Cardiac muscle cell (in vitro differentiated cells and primary cell): ENCODE measurements around the gene TEAD4. TPM values are rescaled to one million over a fixed set of nuclear protein-coding genes. Genes with fewer than 3 reads are reported as not detected.

Experiments used
- DNase-seq, 2 donors: peaks; one replicate each; pipeline versions ENCODE4 v3.0.0 to v3.0.0-alpha.2; 2010 to 2017; ENCODE audit warnings: low read depth in 1 of 2, low spot score in 1 of 2
- H3K27ac ChIP-seq: fragments of 200-600 bp; sonication (generic); 2 replicates; pipeline ENCODE4 v1.5.1; 2016
- H3K27me3 ChIP-seq: fragments of 200-600 bp; sonication (generic); 2 replicates; pipeline ENCODE4 v1.6.0; 2016; ENCODE audit warnings: control low read depth
- H3K36me3 ChIP-seq: fragments of 200-600 bp; sonication (generic); 2 replicates; pipeline ENCODE4 v1.5.1; 2016; ENCODE audit warnings: control low read depth
- H3K4me1 ChIP-seq: fragments of 200-600 bp; sonication (generic); 2 replicates; pipeline ENCODE4 v1.8.1; 2017; ENCODE audit warnings: low read depth, mild to moderate bottlenecking, mixed run types
- H3K4me3 ChIP-seq: fragments of 200-600 bp; sonication (generic); 2 replicates; pipeline ENCODE4 v1.5.1; 2016; ENCODE audit warnings: mild to moderate bottlenecking
- H3K9me3 ChIP-seq: fragments of 200-600 bp; sonication (generic); 2 replicates; pipeline ENCODE4 v1.5.1; 2017; ENCODE audit warnings: low read depth, mild to moderate bottlenecking, control low read depth
- polyA plus RNA-seq: library from polyadenylated mRNA; unstranded; fragments of >200 nt; fragmentation: Nextera tagmentation; extraction: Ambion mirVana; gene quantifications from 2 replicates; pipeline ENCODE4 v1.2.1, GENCODE V29; 2016
- total RNA-seq: library from RNA; depleted of rRNA; stranded (reverse); fragments of >200 nt; gene quantifications from 2 replicates; pipeline ENCODE4 v1.2.3, GENCODE V29; 2016
- TF ChIP-seq, protein P1 (sequence below): IDR thresholded peaks from 2 replicates; pipeline ENCODE4 v1.5.1; 2012; ENCODE audit warnings: low read depth, mild to moderate bottlenecking, low read length

The TEAD4 gene
- total and polyA plus RNA-seq, 2 experiments from 2014 or later: 21.3 to 31.9 TPM

GRCh38 chr12:3038926-3039510 is 79.8 kb downstream of the TEAD4 start:
- H3K27me3 ChIP-seq: no peaks in the 10 kb centered on the region
- H3K9me3 ChIP-seq: no peaks in the 10 kb centered on the region
- no peak overlapping the region for H3K27ac ChIP-seq
- DNase-seq: no peak
- H3K4me3 ChIP-seq: no peak overlapping the region
- TF ChIP-seq, protein P1, sequence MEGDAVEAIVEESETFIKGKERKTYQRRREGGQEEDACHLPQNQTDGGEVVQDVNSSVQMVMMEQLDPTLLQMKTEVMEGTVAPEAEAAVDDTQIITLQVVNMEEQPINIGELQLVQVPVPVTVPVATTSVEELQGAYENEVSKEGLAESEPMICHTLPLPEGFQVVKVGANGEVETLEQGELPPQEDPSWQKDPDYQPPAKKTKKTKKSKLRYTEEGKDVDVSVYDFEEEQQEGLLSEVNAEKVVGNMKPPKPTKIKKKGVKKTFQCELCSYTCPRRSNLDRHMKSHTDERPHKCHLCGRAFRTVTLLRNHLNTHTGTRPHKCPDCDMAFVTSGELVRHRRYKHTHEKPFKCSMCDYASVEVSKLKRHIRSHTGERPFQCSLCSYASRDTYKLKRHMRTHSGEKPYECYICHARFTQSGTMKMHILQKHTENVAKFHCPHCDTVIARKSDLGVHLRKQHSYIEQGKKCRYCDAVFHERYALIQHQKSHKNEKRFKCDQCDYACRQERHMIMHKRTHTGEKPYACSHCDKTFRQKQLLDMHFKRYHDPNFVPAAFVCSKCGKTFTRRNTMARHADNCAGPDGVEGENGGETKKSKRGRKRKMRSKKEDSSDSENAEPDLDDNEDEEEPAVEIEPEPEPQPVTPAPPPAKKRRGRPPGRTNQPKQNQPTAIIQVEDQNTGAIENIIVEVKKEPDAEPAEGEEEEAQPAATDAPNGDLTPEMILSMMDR: no peak
- peaks cover under 1% of the 10 kb centered on the region for H3K4me1 ChIP-seq
- H3K36me3 ChIP-seq: peaks cover 3% of the 10 kb centered on the region

DNA sequence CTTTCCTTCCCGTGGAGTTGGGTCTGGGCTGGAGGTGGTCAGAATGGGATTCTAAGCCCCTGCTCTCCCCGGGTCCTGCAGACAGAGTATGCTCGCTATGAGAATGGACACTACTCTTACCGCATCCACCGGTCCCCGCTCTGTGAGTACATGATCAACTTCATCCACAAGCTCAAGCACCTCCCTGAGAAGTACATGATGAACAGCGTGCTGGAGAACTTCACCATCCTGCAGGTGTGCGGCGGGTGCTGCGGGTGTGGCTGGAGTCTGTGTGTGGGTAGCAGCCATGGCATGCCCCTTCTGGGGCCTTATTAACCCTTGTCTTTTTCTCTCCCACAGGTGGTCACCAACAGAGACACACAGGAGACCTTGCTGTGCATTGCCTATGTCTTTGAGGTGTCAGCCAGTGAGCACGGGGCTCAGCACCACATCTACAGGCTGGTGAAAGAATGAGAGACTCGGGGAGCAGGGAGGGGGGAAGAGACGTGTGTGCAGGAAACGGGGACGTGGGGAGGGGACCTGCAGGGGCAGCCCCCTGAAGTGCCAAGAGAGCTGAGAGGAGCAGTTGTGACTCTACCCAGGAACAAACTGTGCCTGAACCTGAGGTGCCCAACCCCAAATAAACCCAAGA is 80.9 kb downstream of the TEAD4 start:
- H3K27ac ChIP-seq: no peak overlapping the region
- DNase-seq: no peak
- no peak overlapping the region for H3K4me3 ChIP-seq
- no peaks in the 10 kb centered on the region for H3K4me1 ChIP-seq
- H3K36me3 ChIP-seq: peaks cover 3% of the 10 kb centered on the region
- TF ChIP-seq, protein P1: no peak
- H3K9me3 ChIP-seq: no peaks in the 10 kb centered on the region
- H3K27me3 ChIP-seq: no peaks in the 10 kb centered on the region

DNA sequence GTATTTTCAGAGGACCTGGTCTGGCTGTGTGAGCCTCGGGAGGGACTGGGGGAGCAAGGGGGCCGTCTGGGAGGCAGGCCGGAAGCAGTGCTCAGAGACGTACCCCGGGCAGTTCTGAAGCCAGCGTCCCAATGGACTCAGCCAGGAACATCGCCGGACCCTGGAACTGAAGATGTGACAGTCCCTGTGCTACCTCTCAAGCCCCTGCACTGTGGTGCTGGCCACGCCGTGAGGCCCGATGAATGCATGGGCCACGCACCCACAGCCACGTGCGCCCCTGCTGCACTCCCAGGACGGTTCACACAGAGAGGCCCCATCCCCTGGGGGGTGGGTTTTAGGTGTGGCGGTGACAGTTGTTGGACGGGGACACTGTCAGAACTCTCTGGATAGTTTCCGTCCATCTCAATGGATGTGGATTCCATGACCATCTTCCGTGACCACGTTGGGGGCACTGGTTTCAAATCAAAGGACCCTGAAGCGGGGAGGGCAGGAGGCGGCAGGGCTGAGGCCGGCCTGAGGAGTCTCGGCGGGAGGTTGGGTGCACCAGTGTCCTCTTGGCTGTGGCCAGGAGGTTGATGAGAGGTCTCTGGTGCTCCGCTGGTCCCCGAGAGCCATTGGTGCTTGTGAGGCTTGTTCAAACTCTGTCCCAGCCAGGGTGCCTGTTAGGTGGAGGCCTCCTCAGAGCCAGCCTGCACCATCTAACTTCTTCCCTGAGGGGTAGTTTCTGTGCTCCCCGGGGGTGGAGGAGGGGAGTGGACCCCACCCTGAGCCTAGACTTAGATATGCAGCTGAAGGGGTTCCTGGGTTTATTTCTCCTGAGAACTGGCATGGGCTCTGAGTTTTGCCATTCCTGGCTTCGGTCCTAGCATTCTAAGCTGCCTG is 81.7 kb downstream of the TEAD4 start:
- Histone ChIP-seq H3K4me1 (no peaks in the 10 kb centered on the region), H3K36me3 (peaks cover 3% of the 10 kb centered on the region), H3K27ac (no peak overlapping the region), H3K9me3 (no peaks in the 10 kb centered on the region), H3K27me3 (no peaks in the 10 kb centered on the region), H3K4me3 (no peak overlapping the region)
- TF ChIP-seq, protein P1: no peak
- no peak for DNase-seq

DNA sequence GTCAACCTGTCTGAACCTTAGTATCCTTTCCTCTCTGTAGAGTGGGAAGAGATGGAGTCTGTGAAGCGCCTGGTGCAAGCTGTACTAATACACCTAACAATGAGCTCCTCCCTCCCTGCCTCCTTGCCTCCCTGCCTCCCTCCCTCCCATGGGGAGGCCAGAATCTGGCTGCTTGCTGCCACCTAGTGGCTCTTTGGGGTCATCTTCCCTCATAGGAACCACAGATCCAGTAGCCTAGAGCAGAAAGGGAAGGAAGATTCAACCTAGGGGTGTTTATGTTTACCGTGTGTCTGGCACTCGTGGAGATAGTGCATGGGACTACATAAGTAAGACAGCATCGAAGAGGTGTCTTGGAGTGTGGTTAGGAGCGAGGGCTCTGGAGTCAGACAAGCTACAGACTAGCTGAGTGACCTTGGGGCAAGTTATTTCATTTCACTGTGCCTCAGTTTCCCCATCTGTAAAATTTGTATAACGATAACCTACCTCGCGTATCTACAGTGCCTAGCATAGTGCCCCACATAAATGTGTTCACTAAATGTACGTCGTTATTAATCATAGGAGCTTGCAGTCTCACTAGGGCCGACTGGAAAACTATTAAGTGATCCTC is 82.5 kb downstream of the TEAD4 start:
- peak; percentile 74 to 83 for DNase-seq
- Histone ChIP-seq H3K27ac (no peak overlapping the region), H3K9me3 (no peaks in the 10 kb centered on the region), H3K27me3 (no peaks in the 10 kb centered on the region), H3K4me1 (no peaks in the 10 kb centered on the region), H3K4me3 (no peak overlapping the region), H3K36me3 (peaks cover 3% of the 10 kb centered on the region)
- TF ChIP-seq, protein P1: peak; percentile 78

GRCh38 chr12:3042394-3042793 is 83.2 kb downstream of the TEAD4 start:
- Histone ChIP-seq H3K36me3 (peaks cover 3% of the 10 kb centered on the region), H3K4me1 (no peaks in the 10 kb centered on the region), H3K27ac (no peak overlapping the region), H3K9me3 (no peaks in the 10 kb centered on the region), H3K27me3 (no peaks in the 10 kb centered on the region), H3K4me3 (no peak overlapping the region)
- DNase-seq: no peak
- TF ChIP-seq, protein P1: no peak
